ENCODE measurements around the gene NUMBL.
"Not testable (repeated sequence)": the region's sequence is repeated elsewhere in the genome, so short reads cannot be mapped to it uniquely, and the experiment has no call there.

NUMBL gene

GRCh38 chr19:40663695-40664692 is 26.5 kb downstream of the NUMBL start:
- DNase-seq (ENCODE audit: low spot score): no peak

- DNase-seq (ENCODE audit: low spot score): peak; percentile 89
Observed at GRCh38 chr19:40662925-40663694, 27.3 kb downstream of the NUMBL start.

- no peak for DNase-seq (ENCODE audit: low spot score)
Observed at GRCh38 chr19:40661616-40662015, 28.8 kb downstream of the NUMBL start.

- no peak for DNase-seq (ENCODE audit: low spot score)
Observed at GRCh38 chr19:40659566-40659965, 30.9 kb downstream of the NUMBL start.

- DNase-seq (ENCODE audit: low spot score): no peak
Observed at GRCh38 chr19:40659116-40659515, 31.3 kb downstream of the NUMBL start.

GRCh38 chr19:40658031-40658430 is 32.4 kb downstream of the NUMBL start:
- no peak for DNase-seq (ENCODE audit: low spot score)

- not testable (repeated sequence) for DNase-seq (ENCODE audit: low spot score)
Observed at GRCh38 chr19:40655684-40656083, 34.8 kb downstream of the NUMBL start.

- not testable (repeated sequence) for DNase-seq (ENCODE audit: low spot score)
Observed at GRCh38 chr19:40652303-40652702, 38.1 kb downstream of the NUMBL start.

- no peak for DNase-seq (ENCODE audit: low spot score)
Observed at GRCh38 chr19:40650749-40651305, 39.6 kb downstream of the NUMBL start.

- not testable (repeated sequence) for DNase-seq (ENCODE audit: low spot score)
Observed at GRCh38 chr19:40649903-40650675, 40.4 kb downstream of the NUMBL start.

GRCh38 chr19:40646743-40647254 is 43.7 kb downstream of the NUMBL start:
- DNase-seq (ENCODE audit: low spot score): no peak

GRCh38 chr19:40642757-40643305 is 47.6 kb downstream of the NUMBL start:
- no peak for DNase-seq (ENCODE audit: low spot score)

- no peak for DNase-seq (ENCODE audit: low spot score)
Observed at GRCh38 chr19:40642051-40642706, 48.3 kb downstream of the NUMBL start.

- no peak for DNase-seq (ENCODE audit: low spot score)
Observed at GRCh38 chr19:40641281-40641680, 49.2 kb downstream of the NUMBL start.

GRCh38 chr19:40640744-40641143 is 49.7 kb downstream of the NUMBL start:
- no peak for DNase-seq (ENCODE audit: low spot score)

GRCh38 chr19:40639638-40639982 is 50.8 kb downstream of the NUMBL start:
- no peak for DNase-seq (ENCODE audit: low spot score)

GRCh38 chr19:40638327-40638726 is 52.1 kb downstream of the NUMBL start:
- DNase-seq (ENCODE audit: low spot score): no peak

- no peak for DNase-seq (ENCODE audit: low spot score)
Observed at GRCh38 chr19:40633207-40633606, 57.2 kb downstream of the NUMBL start.

GRCh38 chr19:40632311-40633036 is 58.0 kb downstream of the NUMBL start:
- no peak for DNase-seq (ENCODE audit: low spot score)

GRCh38 chr19:40630571-40631160 is 59.8 kb downstream of the NUMBL start:
- no peak for DNase-seq (ENCODE audit: low spot score)
